Osteoblast (primary cell): ENCODE results near the gene HTATSF1. TPM values are rescaled to one million over a fixed set of nuclear protein-coding genes. Genes with fewer than 3 reads are reported as not detected.
A peak's percentile ranks its signal among the peaks of the same experiment; 100 is the strongest.

ENCODE experiments used
- DNase-seq: peaks from one replicate; pipeline ENCODE4 v3.0.0; 2011; ENCODE audit warnings: low spot score, mixed read lengths; ENCODE audit not compliant: insufficient read length; ENCODE audit errors: missing footprints
- H2AFZ ChIP-seq: 2 replicates; pipeline ENCODE4 v1.6.0; 2011; ENCODE audit warnings: mild to moderate bottlenecking, low read length
- H3K27ac ChIP-seq: 2 replicates; pipeline ENCODE4 v1.5.1; 2011; ENCODE audit warnings: mild to moderate bottlenecking, low read depth, low read length, moderate library complexity
- H3K27me3 ChIP-seq: 2 replicates; pipeline ENCODE4 v1.6.0; 2012; ENCODE audit warnings: mild to moderate bottlenecking, control low read depth, inconsistent platforms, low read length, moderate library complexity; ENCODE audit not compliant: insufficient read depth
- H3K36me3 ChIP-seq: 2 replicates; pipeline ENCODE4 v1.5.1; 2011; ENCODE audit warnings: mild to moderate bottlenecking, low read length, control low read depth, moderate library complexity; ENCODE audit not compliant: insufficient read depth
- H3K4me1 ChIP-seq: 2 replicates; pipeline ENCODE4 v1.5.1; 2011; ENCODE audit warnings: mild to moderate bottlenecking, low read length, control low read depth, moderate library complexity; ENCODE audit not compliant: insufficient read depth
- H3K4me2 ChIP-seq: 2 replicates; pipeline ENCODE4 v1.6.0; 2011; ENCODE audit warnings: mild to moderate bottlenecking, low read length; ENCODE audit not compliant: insufficient read depth
- H3K4me3 ChIP-seq: fragments of 200-600 bp; sonication (generic); 3 replicates; pipeline ENCODE4 v1.5.1; 2012; ENCODE audit warnings: mild to moderate bottlenecking, low read length, inconsistent platforms; ENCODE audit not compliant: insufficient read depth
- H3K79me2 ChIP-seq: 2 replicates; pipeline ENCODE4 v1.6.0; 2012; ENCODE audit warnings: mild to moderate bottlenecking, low read length, control low read depth, inconsistent platforms; ENCODE audit not compliant: insufficient read depth
- H3K9me3 ChIP-seq: 2 replicates; pipeline ENCODE4 v1.5.1; 2011; ENCODE audit warnings: low read depth, low read length, control low read depth
- H4K20me1 ChIP-seq: 2 replicates; pipeline ENCODE4 v1.6.0; 2012; ENCODE audit warnings: mild to moderate bottlenecking, low read length, control low read depth; ENCODE audit not compliant: insufficient read depth
- CTCF ChIP-seq: IDR thresholded peaks from 2 replicates; pipeline ENCODE4 v1.5.1; 2011; ENCODE audit warnings: mild to moderate bottlenecking, low read depth, low read length, moderate library complexity; ENCODE audit errors: extremely low read depth
- total RNA-seq: library from RNA; depleted of rRNA; stranded (reverse); fragments of >200 nt; gene quantifications from 2 replicates; pipeline ENCODE4 v1.2.3, GENCODE V29; 2012

The HTATSF1 gene
- total RNA-seq, 1 donor: 26.1 TPM

DNA sequence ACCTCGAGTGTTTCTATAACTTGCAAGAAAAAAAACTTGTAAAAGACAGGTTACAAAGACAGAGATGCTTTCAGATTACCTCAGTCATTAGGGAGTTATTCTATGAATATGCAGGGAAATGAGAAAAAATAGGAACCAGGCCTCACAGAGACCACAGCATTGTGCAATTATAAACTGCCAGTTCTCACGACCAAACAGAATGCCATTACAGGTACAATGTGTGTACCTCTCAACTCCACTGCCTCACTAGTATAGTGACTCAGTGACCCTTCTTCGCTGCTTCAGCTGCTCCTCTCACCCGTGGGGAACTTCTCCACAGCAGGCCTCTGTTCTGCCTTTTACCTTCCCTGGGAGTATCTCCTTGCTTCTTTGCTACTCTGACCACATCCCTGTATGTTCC lies 2.3 kb upstream of the HTATSF1 start:
- no peaks in the 10 kb centered on the region for H3K9me3 ChIP-seq
- peaks cover 21% of the 10 kb centered on the region for H3K79me2 ChIP-seq
- H3K4me3 ChIP-seq: no peak overlapping the region
- no peaks in the 10 kb centered on the region for H3K36me3 ChIP-seq
- no peak overlapping the region for H2AFZ ChIP-seq
- no peak for DNase-seq
- peaks cover 6% of the 10 kb centered on the region for H4K20me1 ChIP-seq
- no peak overlapping the region for H3K27ac ChIP-seq
- H3K4me1 ChIP-seq: peaks cover 5% of the 10 kb centered on the region
- peaks cover 9% of the 10 kb centered on the region for H3K27me3 ChIP-seq
- H3K4me2 ChIP-seq: no peak overlapping the region
- no peak for TF ChIP-seq CTCF

- peak overlapping the region; percentile 87 for H3K4me2 ChIP-seq
- H3K4me1 ChIP-seq: peaks cover 5% of the 10 kb centered on the region
- peaks cover 21% of the 10 kb centered on the region for H3K79me2 ChIP-seq
- TF ChIP-seq CTCF: no peak
- peaks cover 6% of the 10 kb centered on the region for H4K20me1 ChIP-seq
- peak overlapping the region; percentile 89 for H3K27ac ChIP-seq
- peak; percentile 61 for DNase-seq
- H3K9me3 ChIP-seq: no peaks in the 10 kb centered on the region
- H3K36me3 ChIP-seq: no peaks in the 10 kb centered on the region
- H2AFZ ChIP-seq: peak overlapping the region; percentile 95
- peaks cover 9% of the 10 kb centered on the region for H3K27me3 ChIP-seq
- peak overlapping the region; percentile 79 for H3K4me3 ChIP-seq
These were observed 1.1 kb upstream of the HTATSF1 start for GRCh38 chrX:136496186-136496763.

DNA sequence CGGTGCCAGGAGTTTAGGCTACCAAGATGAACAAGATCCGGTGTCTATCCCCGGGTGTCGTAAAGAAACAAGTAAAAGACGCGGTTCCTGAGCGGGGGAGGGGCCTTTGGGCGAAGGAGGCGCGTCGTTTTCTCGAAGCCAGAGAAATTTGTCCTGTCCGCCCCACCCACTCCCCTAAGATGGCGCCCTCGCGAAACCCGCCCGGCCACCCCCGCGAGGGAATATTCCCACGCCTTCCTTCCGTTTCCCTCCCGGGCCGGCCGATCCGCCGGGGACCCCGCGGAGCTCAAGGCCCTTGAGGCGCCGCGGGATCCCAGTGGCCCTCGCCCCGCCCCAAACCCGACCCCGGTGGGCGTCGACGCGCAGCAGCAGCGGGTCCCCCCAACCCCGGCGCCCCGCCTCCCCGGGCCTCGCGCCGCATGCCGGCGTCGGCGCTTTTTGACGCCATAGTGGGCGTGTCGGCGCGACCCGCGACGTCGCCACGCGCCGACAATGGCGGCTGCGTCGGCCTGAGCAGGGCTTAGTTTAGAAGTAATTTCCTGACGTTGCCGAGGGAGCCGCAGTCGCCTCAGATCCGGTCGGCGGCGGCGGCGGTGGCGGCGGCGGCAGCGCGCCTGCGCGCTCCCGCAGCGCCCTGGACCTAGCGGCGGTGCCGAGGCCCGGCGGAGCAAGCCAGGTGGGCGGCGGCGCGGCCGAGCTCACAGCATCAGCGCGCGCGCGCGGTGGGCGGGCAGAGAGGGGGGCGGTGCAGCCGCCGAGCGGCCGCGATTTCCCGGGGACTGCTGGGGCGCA lies 432 bp upstream of the HTATSF1 start:
- peak overlapping the region; percentile 89 for H3K27ac ChIP-seq
- peak overlapping the region; percentile 87 for H3K4me2 ChIP-seq
- peak overlapping the region; percentile 79 for H3K4me3 ChIP-seq
- H3K27me3 ChIP-seq: peaks cover 6% of the 10 kb centered on the region
- peak overlapping the region; percentile 95 for H2AFZ ChIP-seq
- H3K36me3 ChIP-seq: no peaks in the 10 kb centered on the region
- peaks cover 6% of the 10 kb centered on the region for H4K20me1 ChIP-seq
- DNase-seq: peak; percentile 92
- peaks cover 5% of the 10 kb centered on the region for H3K4me1 ChIP-seq
- H3K79me2 ChIP-seq: peaks cover 21% of the 10 kb centered on the region
- H3K9me3 ChIP-seq: no peaks in the 10 kb centered on the region
- no peak for TF ChIP-seq CTCF

DNA sequence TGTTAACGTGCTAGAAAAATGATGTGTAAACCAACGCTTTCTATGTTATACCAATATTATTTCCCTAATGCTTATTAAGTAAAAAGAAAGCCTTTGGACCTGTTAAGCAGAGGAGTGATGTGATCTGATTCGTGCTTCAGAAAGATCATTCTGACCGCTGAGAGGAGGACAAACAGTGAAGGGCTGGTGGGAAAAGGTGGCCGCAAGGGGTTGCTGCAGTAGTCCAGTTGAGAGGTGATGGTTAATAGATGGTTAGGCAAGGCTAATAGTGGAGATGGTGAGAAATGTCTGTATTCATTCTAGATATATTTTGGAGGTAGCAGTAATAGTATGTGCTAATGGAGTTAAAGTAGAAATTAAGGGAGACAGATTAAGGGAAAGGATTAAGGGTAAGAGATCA lies 21.7 kb downstream of the HTATSF1 start:
- Histone ChIP-seq H3K36me3 (no peaks in the 10 kb centered on the region), H2AFZ (no peak overlapping the region), H3K27me3 (no peaks in the 10 kb centered on the region), H3K4me1 (no peaks in the 10 kb centered on the region), H3K79me2 (no peaks in the 10 kb centered on the region), H3K4me2 (no peak overlapping the region), H3K9me3 (no peaks in the 10 kb centered on the region), H4K20me1 (no peaks in the 10 kb centered on the region), H3K27ac (no peak overlapping the region), H3K4me3 (no peak overlapping the region)
- no peak for DNase-seq
- no peak for TF ChIP-seq CTCF
